ENCODE measurements around the gene RPRD1B.

DNA sequence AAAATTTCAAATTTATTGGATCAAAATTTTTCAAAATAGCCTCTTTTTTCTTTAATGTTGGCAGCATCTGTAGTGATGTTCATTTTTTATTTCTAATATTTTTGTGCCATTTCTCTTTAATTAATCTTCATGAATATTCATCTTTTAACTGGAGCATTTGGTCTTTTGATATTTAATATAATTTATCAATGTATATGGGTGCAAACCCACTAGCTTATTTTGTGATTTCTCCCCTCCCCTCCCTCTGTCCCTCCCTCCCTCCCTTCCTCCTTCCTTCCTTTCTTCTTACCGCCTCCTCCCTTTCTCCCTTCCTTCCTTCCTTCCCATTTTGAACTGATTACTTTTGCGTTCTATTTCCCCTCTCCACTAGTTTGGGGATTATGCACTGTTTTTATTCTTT, 82.3 kb downstream of the RPRD1B start:
- TF ChIP-seq EZH2phosphoT487 (IDR thresholded peaks at IDR 0.05; ENCODE audit: low read length): no peak
- no peak for TF ChIP-seq CTCF (IDR thresholded peaks at IDR 0.05; ENCODE audit: low read length)
- no peak for TF ChIP-seq EZH2 (optimal IDR thresholded peaks at IDR 0.05; ENCODE audit: low read depth, low read length)
